SK-N-MC (cell line): ENCODE data around the gene TCIRG1.
"Not testable (repeated sequence)": the region's sequence is repeated elsewhere in the genome, so short reads cannot be mapped to it uniquely, and the experiment has no call there.

Experiments used
- DNase-seq: peaks from one replicate; pipeline ENCODE4 v3.0.0-alpha.2; 2011; ENCODE audit warnings: low read depth, low spot score
- H3K27ac ChIP-seq: fragments of 200-600 bp; sonication (generic); 2 replicates; pipeline ENCODE4 v1.5.1; 2016; ENCODE audit warnings: mixed run types
- H3K36me3 ChIP-seq: fragments of 200-600 bp; sonication (generic); 2 replicates; pipeline ENCODE4 v1.6.1; 2017; ENCODE audit warnings: antibody characterized with exemption, low read length, mixed read lengths; ENCODE audit not compliant: insufficient read depth
- H3K4me3 ChIP-seq: fragments of 200-600 bp; sonication (generic); 2 replicates; pipeline ENCODE4 v1.5.1; 2016
- H3K9ac ChIP-seq: fragments of 200-600 bp; sonication (generic); 2 replicates; pipeline ENCODE4 v1.8.0; 2017; ENCODE audit warnings: mixed run types, mixed read lengths; ENCODE audit not compliant: insufficient read length
- H3K9me3 ChIP-seq: fragments of 200-600 bp; sonication (generic); 2 replicates; pipeline ENCODE4 v1.6.1; 2017; ENCODE audit warnings: low read depth, mild to moderate bottlenecking, antibody characterized with exemption, low read length, moderate library complexity, mixed read lengths
- EZH2 ChIP-seq: fragments of 200-600 bp; sonication (generic); IDR thresholded peaks from one replicate; pipeline ENCODE4 v1.6.1; 2017; ENCODE audit warnings: antibody characterized with exemption
- FOXP2 ChIP-seq: optimal IDR thresholded peaks from 2 replicates; pipeline ENCODE3; 2011; ENCODE audit warnings: mild to moderate bottlenecking, moderate library complexity; ENCODE audit not compliant: insufficient read depth; ENCODE audit errors: extremely low read length, control extremely low read depth
- POLR2AphosphoS5 ChIP-seq: IDR thresholded peaks from 2 replicates; pipeline ENCODE4 v1.6.1; 2012; ENCODE audit warnings: mild to moderate bottlenecking, low read depth, low read length, borderline replicate concordance

TCIRG1 gene

GRCh38 chr11:68077617-68078582 lies 39.1 kb downstream of the TCIRG1 start:
- Histone ChIP-seq H3K9me3 (no peaks in the 10 kb centered on the region), H3K4me3 (no peak overlapping the region), H3K27ac (no peak overlapping the region), H3K36me3 (no peaks in the 10 kb centered on the region), H3K9ac (no peak overlapping the region)
- DNase-seq, result no peak
- TF ChIP-seq FOXP2 (no peak), POLR2AphosphoS5 (no peak), EZH2 (no peak)

- Histone ChIP-seq H3K9ac (no peak overlapping the region), H3K27ac (no peak overlapping the region)
- TF ChIP-seq EZH2 (no peak), FOXP2 (no peak)
These were observed 42.0 kb downstream of the TCIRG1 start for GRCh38 chr11:68080860-68081259.

GRCh38 chr11:68081691-68082090 lies 42.9 kb downstream of the TCIRG1 start:
- DNase-seq, result no peak
- Histone ChIP-seq H3K27ac (no peak overlapping the region), H3K9me3 (no peaks in the 10 kb centered on the region), H3K36me3 (no peaks in the 10 kb centered on the region), H3K9ac (no peak overlapping the region), H3K4me3 (no peak overlapping the region)
- TF ChIP-seq EZH2, result no peak
- no peak for TF ChIP-seq POLR2AphosphoS5
- TF ChIP-seq FOXP2, result no peak

More at GRCh38 chr11:68080860-68081259, 42.0 kb downstream of the TCIRG1 start:
- no peak for DNase-seq
- no peaks in the 10 kb centered on the region for H3K9me3 ChIP-seq
- H3K4me3 ChIP-seq, result no peak overlapping the region
- H3K36me3 ChIP-seq, result no peaks in the 10 kb centered on the region

- no peak overlapping the region for H3K4me3 ChIP-seq
- TF ChIP-seq POLR2AphosphoS5 (no peak), FOXP2 (no peak), EZH2 (no peak)
- H3K36me3 ChIP-seq, result no peaks in the 10 kb centered on the region
- DNase-seq, result no peak
- no peak overlapping the region for H3K27ac ChIP-seq
- H3K9ac ChIP-seq, result no peak overlapping the region
- no peaks in the 10 kb centered on the region for H3K9me3 ChIP-seq
These were observed 43.7 kb downstream of the TCIRG1 start for GRCh38 chr11:68082481-68082880.

GRCh38 chr11:68083517-68083916 lies 44.7 kb downstream of the TCIRG1 start:
- no peak for TF ChIP-seq EZH2
- no peak for TF ChIP-seq POLR2AphosphoS5
- no peak for TF ChIP-seq FOXP2
- no peak overlapping the region for H3K9ac ChIP-seq
- H3K4me3 ChIP-seq, result no peak overlapping the region
- H3K27ac ChIP-seq, result no peak overlapping the region
- no peak for DNase-seq
- H3K36me3 ChIP-seq, result no peaks in the 10 kb centered on the region
- H3K9me3 ChIP-seq, result no peaks in the 10 kb centered on the region

- TF ChIP-seq POLR2AphosphoS5, result no peak
- no peak for TF ChIP-seq FOXP2
- no peak for TF ChIP-seq EZH2
- no peaks in the 10 kb centered on the region for H3K36me3 ChIP-seq
- no peak overlapping the region for H3K4me3 ChIP-seq
- H3K9me3 ChIP-seq, result no peaks in the 10 kb centered on the region
- DNase-seq, result no peak
- H3K27ac ChIP-seq, result no peak overlapping the region
- H3K9ac ChIP-seq, result no peak overlapping the region
These were observed 50.9 kb downstream of the TCIRG1 start for GRCh38 chr11:68089679-68090078.

GRCh38 chr11:68090287-68090686 lies 51.5 kb downstream of the TCIRG1 start:
- Histone ChIP-seq H3K9me3 (no peaks in the 10 kb centered on the region), H3K9ac (no peak overlapping the region), H3K4me3 (no peak overlapping the region), H3K36me3 (no peaks in the 10 kb centered on the region), H3K27ac (no peak overlapping the region)
- no peak for TF ChIP-seq POLR2AphosphoS5
- no peak for TF ChIP-seq EZH2
- no peak for TF ChIP-seq FOXP2
- no peak for DNase-seq

- no peak overlapping the region for H3K4me3 ChIP-seq
- no peak for DNase-seq
- no peak overlapping the region for H3K9ac ChIP-seq
- no peak overlapping the region for H3K27ac ChIP-seq
- H3K36me3 ChIP-seq, result no peaks in the 10 kb centered on the region
- TF ChIP-seq EZH2 (no peak), FOXP2 (no peak), POLR2AphosphoS5 (no peak)
- H3K9me3 ChIP-seq, result no peaks in the 10 kb centered on the region
These were observed 51.9 kb downstream of the TCIRG1 start for GRCh38 chr11:68090706-68091105.

- H3K9me3 ChIP-seq, result no peaks in the 10 kb centered on the region
- no peak overlapping the region for H3K4me3 ChIP-seq
- H3K36me3 ChIP-seq, result no peaks in the 10 kb centered on the region
- no peak overlapping the region for H3K27ac ChIP-seq
- no peak overlapping the region for H3K9ac ChIP-seq
- TF ChIP-seq POLR2AphosphoS5 (no peak), EZH2 (no peak)
- no peak for DNase-seq
These were observed 53.6 kb downstream of the TCIRG1 start for GRCh38 chr11:68092411-68092810.

- not testable (repeated sequence) for H3K36me3 ChIP-seq, H3K4me3 ChIP-seq, H3K9me3 ChIP-seq, H3K27ac ChIP-seq, DNase-seq, H3K9ac ChIP-seq
These were observed 54.1 kb downstream of the TCIRG1 start for GRCh38 chr11:68092946-68093345.
